GM23338 (cell line): ENCODE results near the gene AREL1. TPM values are rescaled to one million over a fixed set of nuclear protein-coding genes. Genes with fewer than 3 reads are reported as not detected.

Source experiments
- ATAC-seq: fragments of 200-7000 bp; cut with Tn5 transposase; 3 replicates; pipeline ENCODE4 v1.9.1; 2020
- DNase-seq: peaks from one replicate; pipeline ENCODE4 v3.0.0-alpha.2; 2015; ENCODE audit warnings: low spot score
- H2AFZ ChIP-seq: fragments of 200-600 bp; sonication (generic); 2 replicates; pipeline ENCODE4 v1.8.0; 2016; ENCODE audit warnings: antibody characterized with exemption, mild to moderate bottlenecking, moderate library complexity
- H3F3A ChIP-seq: fragments of 200-600 bp; sonication (generic); replicated peaks from 2 replicates; pipeline ENCODE4 v1.8.0; 2017; ENCODE audit warnings: antibody characterized with exemption, mixed run types, low read depth
- H3K27ac ChIP-seq: fragments of 200-600 bp; sonication (generic); 2 replicates; pipeline ENCODE4 v1.6.1; 2016; ENCODE audit warnings: low read depth
- H3K27me3 ChIP-seq: fragments of 200-600 bp; sonication (generic); 2 replicates; pipeline ENCODE4 v1.8.0; 2016; ENCODE audit warnings: mild to moderate bottlenecking, mixed run types, moderate library complexity; ENCODE audit not compliant: insufficient read depth
- H3K36me3 ChIP-seq: fragments of 200-600 bp; sonication (generic); 2 replicates; pipeline ENCODE4 v1.8.0; 2016; ENCODE audit warnings: mild to moderate bottlenecking; ENCODE audit not compliant: insufficient read depth
- H3K4me1 ChIP-seq: fragments of 200-600 bp; sonication (generic); 2 replicates; pipeline ENCODE4 v1.8.0; 2016; ENCODE audit warnings: mild to moderate bottlenecking, moderate library complexity; ENCODE audit not compliant: insufficient read depth
- H3K4me2 ChIP-seq: fragments of 200-600 bp; sonication (generic); 2 replicates; pipeline ENCODE4 v1.7.1; 2017; ENCODE audit warnings: mixed run types
- H3K4me3 ChIP-seq: fragments of 200-600 bp; sonication (generic); 2 replicates; pipeline ENCODE4 v1.6.1; 2016; ENCODE audit warnings: mixed run types
- H3K79me2 ChIP-seq: fragments of 200-600 bp; sonication (generic); replicated peaks from 2 replicates; pipeline ENCODE4 v1.8.0; 2017; ENCODE audit warnings: mild to moderate bottlenecking; ENCODE audit not compliant: insufficient read depth
- H3K9me2 ChIP-seq: fragments of 200-600 bp; sonication (generic); 2 replicates; pipeline ENCODE4 v1.8.0; 2017; ENCODE audit not compliant: insufficient read depth
- H4K20me1 ChIP-seq: fragments of 200-600 bp; sonication (generic); replicated peaks from 2 replicates; pipeline ENCODE4 v1.8.0; 2017; ENCODE audit warnings: mild to moderate bottlenecking; ENCODE audit not compliant: insufficient read depth
- H3K27ac Mint-ChIP-seq: 2 replicates; pipeline ENCODE4 v1.8.0; 2020; ENCODE audit warnings: inconsistent platforms, mild to moderate bottlenecking, moderate library complexity, mixed read lengths
- H3K27me3 Mint-ChIP-seq: 3 replicates; pipeline ENCODE4 v1.8.0; 2022; ENCODE audit warnings: low read depth, mild to moderate bottlenecking, moderate library complexity, mixed read lengths, inconsistent platforms; ENCODE audit not compliant: insufficient read depth, poor library complexity
- H3K36me3 Mint-ChIP-seq: 3 replicates; pipeline ENCODE4 v1.8.0; 2021; ENCODE audit warnings: low read depth, mild to moderate bottlenecking, inconsistent platforms, moderate library complexity, mixed read lengths
- H3K4me1 Mint-ChIP-seq: 3 replicates; pipeline ENCODE4 v1.8.0; 2020; ENCODE audit warnings: mild to moderate bottlenecking, inconsistent platforms, mixed read lengths
- H3K4me3 Mint-ChIP-seq: 3 replicates; pipeline ENCODE4 v1.8.0; 2021; ENCODE audit warnings: moderate library complexity, mild to moderate bottlenecking, inconsistent platforms, mixed read lengths
- H3K9me3 Mint-ChIP-seq: 3 replicates; pipeline ENCODE4 v1.8.0; 2020; ENCODE audit warnings: moderate library complexity, mild to moderate bottlenecking, inconsistent platforms, mixed read lengths
- ETS1 ChIP-seq: IDR thresholded peaks from 2 replicates; pipeline ENCODE4 v1.6.1; 2016; ENCODE audit warnings: antibody characterized with exemption
- EZH2 ChIP-seq: fragments of 200-600 bp; sonication (generic); IDR thresholded peaks from one replicate; pipeline ENCODE4 v1.8.0; 2017; ENCODE audit warnings: antibody characterized with exemption, mild to moderate bottlenecking, low read depth; ENCODE audit not compliant: unreplicated experiment
- NANOG ChIP-seq: IDR thresholded peaks from 2 replicates; pipeline ENCODE4 v1.6.1; 2016; ENCODE audit warnings: antibody characterized with exemption, borderline replicate concordance
- POLR2AphosphoS5 ChIP-seq: IDR thresholded peaks from 2 replicates; pipeline ENCODE4 v1.6.1; 2016; ENCODE audit warnings: antibody characterized with exemption, low read depth
- REST ChIP-seq: IDR thresholded peaks from one replicate; pipeline ENCODE4 v1.6.1; 2018; ENCODE audit warnings: antibody characterized with exemption; ENCODE audit not compliant: unreplicated experiment
- ZNF331 ChIP-seq: fragments of 250-450 bp; sonication (Bioruptor Pico); IDR thresholded peaks from 2 replicates; pipeline ENCODE4 v1.5.0; 2020; ENCODE audit warnings: low read depth, mild to moderate bottlenecking, moderate library complexity
- ZNF462 ChIP-seq: fragments of 250-450 bp; sonication (Bioruptor Pico); IDR thresholded peaks from 2 replicates; pipeline ENCODE4 v1.5.0; 2020; ENCODE audit warnings: mild to moderate bottlenecking, moderate library complexity
- polyA plus RNA-seq: library from polyadenylated mRNA; unstranded; fragments of >200 nt; fragmentation: Nextera tagmentation; extraction: Ambion mirVana; gene quantifications from 2 replicates; pipeline ENCODE4 v1.2.1, GENCODE V29; 2016
- total RNA-seq: library from RNA; depleted of rRNA; stranded (reverse); fragments of >200 nt; shearing (Covaris generic); gene quantifications from 2 replicates; pipeline ENCODE4 v1.2.3, GENCODE V29; 2014

Gene AREL1
- total and polyA plus RNA-seq, 2 experiments from 2014 or later = 7.5 to 23.6 TPM

- TF ChIP-seq ZNF462 = no peak
These were observed 97.1 kb downstream of the AREL1 start (continued) for GRCh38 chr14:74615735-74616134.

GRCh38 chr14:74614508-74615495, 98.1 kb downstream of the AREL1 start:
- Histone ChIP-seq H4K20me1 (no peaks in the 10 kb centered on the region), H2AFZ (no peak overlapping the region), H3F3A (no peaks in the 10 kb centered on the region; the same call in 1 of the 2 replicates), H3K36me3 (no peaks in the 10 kb centered on the region), H3K27ac (no peak overlapping the region), H3K4me1 (peaks cover 9% of the 10 kb centered on the region; the same call in 1 of the 2 replicates), H3K4me2 (no peak overlapping the region), H3K9me2 (no peaks in the 10 kb centered on the region), H3K4me3 (no peak overlapping the region), H3K79me2 (no peaks in the 10 kb centered on the region), H3K27me3 (peaks cover 30% of the 10 kb centered on the region)
- Mint-ChIP-seq H3K4me1 (peaks cover 30% of the 10 kb centered on the region), H3K27me3 (peaks cover 48% of the 10 kb centered on the region), H3K27ac (no peak overlapping the region), H3K9me3 (peaks cover 10% of the 10 kb centered on the region; the same call in 2 of the 3 replicates), H3K36me3 (peaks cover 4% of the 10 kb centered on the region; the same call in 1 of the 3 replicates), H3K4me3 (no peak overlapping the region)
- ATAC-seq (no peak), DNase-seq (no peak)
- no peak for TF ChIP-seq ZNF331 (CRISPR knock-in tag)
- no peak for TF ChIP-seq REST
- TF ChIP-seq ETS1 = no peak
- TF ChIP-seq POLR2AphosphoS5 = no peak
- TF ChIP-seq EZH2 = no peak
- TF ChIP-seq NANOG = no peak
